ENCODE results near the gene ARSI.

The ARSI gene

DNA sequence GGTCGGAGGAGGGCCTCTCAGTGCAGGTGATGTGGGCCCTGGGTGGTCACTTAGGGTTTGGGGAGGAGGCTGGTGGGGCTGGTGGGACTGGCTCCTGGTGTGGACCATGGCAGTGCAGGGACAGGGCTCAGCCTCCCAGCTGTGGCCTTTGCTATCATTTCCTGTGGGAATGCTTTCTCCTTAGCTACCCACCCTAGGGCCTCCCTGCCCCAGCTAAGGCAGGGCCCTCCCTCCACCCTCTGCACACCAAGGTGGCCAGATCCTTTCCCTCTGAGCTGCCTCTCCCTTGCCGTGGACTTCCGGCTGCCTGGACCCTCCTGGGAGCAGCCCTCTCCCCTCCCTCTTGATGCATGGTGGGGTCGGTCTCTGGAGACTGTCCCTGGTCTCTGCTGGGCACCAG, 22.7 kb upstream of the ARSI start:
- DNase-seq, result no peak

DNA sequence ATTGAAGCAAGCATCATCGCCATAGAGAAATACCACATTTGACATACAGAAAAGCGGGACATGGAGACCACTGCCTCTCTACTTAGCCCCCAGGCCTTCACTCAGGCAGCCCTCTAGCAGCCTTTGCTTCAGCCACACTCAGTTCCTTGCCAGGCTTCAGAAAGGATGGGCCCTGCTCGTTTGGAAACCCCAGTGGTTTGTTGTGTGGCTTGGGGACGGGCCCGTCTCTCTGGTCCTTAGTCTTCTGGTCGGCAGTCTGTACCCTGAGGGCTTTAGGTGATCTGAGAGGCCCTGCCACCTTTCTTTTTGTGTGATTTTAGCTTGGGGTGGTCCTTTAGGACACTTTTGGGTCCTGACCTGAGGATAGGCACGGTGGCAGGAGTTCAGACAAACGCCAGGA, 21.1 kb upstream of the ARSI start:
- no peak for DNase-seq

DNA sequence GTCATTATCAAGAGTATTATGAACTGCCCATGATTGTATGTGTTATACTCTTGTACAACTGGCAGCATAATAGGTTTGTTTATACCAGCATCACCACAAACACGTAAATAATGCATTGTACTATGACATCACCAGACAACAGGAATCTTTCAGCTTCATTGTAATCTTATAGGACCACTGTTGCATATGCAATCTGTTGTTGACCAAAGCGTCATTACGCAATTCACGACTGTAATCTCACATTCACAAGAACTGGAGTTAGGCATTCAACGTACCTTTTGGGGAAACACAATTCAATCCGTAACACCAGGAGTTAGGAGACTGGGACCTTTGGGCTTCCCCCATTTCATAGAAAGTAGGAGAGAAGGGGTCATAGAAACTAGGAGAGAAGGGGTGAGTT, 20.4 kb upstream of the ARSI start:
- DNase-seq, result no peak

DNA sequence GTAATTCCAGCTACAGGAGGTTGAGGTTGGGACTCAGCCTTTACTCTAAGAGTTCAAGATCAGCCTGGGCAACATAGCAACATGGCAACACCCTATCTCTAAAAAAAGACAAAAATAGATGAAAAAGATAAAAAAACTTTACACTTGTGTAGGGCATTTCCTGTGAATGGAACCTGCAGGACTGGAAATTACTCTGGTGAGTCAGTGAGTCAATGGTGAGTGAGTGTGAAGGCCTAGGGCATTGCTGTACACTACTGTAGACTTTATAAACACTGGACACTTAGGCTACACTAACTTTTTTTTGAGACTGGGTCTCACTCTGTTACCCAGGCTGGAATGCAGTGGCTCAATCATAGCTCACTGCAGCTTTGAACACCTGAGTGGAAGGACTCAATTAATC, 19.5 kb upstream of the ARSI start:
- DNase-seq, result no peak

DNA sequence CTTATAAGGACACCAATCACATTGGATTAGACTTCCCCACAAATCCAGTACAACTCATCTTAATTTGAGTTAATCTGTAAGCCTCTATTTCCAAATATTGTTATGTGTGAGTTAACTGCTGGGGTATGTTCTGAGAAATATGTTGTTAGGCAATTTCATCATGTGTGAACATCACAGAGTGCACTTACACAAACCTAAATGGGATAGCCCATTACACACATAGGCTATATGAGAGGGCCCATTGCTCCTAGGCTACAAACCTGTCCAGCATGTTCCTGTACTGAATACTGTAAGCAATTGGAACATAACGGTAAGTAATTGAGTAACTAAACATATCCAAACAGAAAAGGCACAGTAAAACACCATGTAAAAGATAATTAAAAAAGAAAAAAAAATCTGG, 19.1 kb upstream of the ARSI start:
- no peak for DNase-seq

DNA sequence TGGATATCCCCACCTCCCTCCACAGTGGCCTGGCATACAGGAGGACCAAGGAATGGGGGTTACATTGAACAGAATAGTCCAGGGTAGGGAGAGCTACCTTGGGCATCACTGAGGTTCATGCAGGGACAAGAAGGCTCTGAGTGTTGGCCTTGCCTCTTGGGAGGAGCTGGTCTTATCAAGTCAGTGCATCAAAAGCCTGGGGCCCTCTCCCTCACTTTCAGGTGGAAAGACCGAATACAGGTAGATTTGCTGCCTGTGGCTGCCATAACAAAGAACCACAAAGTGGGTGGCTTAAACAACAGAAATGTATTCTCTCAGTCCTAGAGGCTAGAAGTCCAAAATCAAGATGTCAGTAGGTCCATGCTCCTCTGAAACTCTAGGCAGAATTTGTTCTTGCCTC, 18.5 kb upstream of the ARSI start:
- DNase-seq, result no peak

DNA sequence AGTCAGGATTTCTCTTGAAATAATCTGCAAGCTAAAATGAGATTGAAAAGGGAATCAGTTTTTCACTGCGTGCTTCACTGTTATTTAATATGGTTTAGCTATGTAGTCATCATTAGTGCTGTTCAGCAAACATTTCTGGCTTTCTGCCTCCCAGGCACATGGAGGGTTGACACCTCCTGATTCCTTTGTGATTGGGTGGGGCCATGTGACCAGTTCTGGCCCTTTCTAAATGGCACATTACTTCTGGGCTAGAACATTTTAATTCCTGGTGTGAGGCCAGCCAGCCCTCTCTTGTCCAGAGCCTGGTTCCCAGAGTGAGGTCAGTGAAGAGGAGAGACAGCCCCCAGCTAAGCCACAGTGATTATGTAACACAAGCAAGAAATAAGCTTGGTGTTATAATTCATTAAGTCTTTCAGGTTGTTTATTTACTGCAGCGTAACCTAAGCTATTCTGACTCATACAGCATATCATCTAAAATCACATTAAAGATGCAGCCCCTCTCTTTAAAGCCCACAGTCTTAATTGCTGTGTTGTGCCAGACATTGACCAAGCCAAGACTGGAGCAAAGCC, 17.4 kb upstream of the ARSI start:
- no peak for DNase-seq

DNA sequence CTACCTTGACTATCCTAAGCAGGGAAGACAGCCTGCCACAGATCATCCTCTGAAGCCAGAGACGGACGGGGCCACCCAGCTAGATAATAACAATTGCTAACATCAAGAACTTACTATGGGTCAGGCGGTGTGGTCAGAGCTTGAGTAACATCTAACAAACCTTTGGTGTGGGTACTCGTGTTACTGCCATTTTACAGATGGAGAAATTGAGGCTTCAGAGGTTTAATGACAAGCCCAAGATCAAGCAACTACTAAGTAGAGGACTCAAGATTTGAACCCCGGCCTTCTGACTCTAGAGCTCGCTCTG, 16.7 kb upstream of the ARSI start:
- DNase-seq, result no peak

DNA sequence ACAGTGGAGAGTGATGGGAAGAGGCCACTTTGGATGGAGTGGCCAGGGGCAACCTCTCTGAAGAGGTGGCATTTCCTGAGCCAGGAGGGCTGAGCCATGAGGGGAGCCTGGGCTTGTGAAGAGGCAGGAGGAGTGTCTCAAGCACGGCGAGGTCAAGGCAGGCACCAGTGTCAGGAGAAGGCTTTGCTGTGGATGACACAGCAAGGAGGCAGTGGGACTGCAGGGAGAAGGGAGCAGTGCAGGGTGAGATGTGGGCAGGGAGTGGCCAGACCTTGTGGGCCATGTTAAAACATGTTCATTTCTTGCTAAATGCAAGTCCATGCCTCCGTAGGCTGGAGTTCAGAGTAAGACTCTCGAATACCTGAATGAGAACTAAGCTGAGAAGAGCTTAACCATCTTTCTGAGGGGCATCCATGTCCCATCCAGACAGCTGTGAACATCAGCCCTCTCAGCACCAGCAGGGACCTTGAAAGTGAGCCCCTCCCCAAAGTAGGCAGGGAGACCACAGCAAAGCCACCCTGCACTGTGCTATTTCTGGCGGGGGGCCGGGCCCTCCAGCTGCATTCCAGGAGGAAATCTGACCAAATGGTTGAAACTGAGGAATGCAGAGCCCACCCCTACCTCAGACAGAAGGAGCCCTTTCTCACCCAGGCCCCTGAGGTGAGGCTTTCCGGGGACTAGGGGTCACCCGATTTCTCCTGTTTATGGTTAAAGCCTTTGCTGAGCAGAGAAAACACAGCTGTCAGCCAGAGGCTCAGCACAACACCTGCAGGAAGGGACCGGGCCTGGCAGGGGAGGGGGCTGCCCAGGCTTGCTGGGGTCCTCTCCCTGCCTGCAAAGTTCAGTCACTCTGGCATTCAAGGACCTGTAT, 16.1 kb upstream of the ARSI start:
- DNase-seq, result no peak

DNA sequence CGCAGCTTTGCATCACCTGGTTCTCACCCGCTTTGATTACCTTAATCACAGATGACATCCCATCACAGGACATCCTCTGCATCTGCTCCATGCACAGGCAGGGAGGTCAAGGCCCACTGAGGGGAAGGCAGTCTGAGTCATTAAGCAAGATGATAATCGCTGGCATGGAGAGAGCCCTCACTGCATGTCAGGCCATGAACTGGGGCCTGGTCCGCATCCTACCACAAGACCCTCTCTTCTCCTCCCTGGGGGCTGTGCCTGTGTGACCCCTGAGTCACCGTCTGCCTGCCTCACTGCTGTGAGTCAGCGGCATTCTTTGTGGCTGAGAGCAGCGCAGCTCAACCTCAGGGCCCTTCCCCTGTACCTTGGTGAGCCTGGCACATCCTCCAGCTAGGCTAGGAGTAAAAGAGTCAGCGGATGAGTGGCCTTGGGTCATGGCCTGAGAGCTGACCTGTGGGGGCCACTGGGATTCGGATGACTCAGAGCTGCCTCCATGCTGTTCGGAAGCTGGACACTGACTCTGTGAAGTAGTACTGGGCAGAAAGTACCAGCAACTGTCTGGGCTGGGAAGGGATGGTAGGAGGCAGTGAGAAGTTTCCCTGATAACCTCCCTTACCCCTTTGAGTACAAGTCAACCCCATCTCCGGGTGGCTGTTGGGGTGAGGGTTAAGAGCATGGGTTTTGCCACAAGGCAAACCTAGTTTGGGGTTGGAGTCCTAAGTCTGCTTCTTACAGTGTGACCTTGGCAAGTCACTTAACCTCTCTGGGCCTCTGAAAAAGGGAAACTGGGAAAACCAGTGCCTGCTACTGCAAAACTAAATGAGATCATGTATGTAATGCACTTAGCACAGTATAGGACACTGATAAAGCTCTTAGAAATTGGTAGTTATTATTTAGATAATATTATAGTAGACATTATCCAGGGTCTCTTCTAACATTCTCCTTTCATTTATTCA, 14.6 kb upstream of the ARSI start:
- DNase-seq, result no peak

DNA sequence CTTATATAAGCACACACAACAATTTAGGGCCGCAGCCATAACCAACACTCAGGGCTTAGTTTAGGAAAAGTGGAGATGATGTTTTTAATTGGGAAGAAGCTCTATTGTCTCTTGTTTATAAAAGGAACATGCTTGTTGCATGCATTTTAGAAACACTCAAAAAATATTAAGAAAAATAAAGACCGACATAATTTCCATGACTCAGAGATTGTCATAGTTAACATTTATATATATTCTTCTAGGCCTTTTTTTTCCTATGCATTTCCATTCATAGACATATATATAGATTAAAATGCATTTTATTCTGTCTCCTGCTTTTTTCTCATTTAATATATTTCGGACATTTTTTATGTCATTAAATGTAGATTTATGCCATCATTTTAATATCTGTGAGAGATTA, 13.6 kb upstream of the ARSI start:
- no peak for DNase-seq

DNA sequence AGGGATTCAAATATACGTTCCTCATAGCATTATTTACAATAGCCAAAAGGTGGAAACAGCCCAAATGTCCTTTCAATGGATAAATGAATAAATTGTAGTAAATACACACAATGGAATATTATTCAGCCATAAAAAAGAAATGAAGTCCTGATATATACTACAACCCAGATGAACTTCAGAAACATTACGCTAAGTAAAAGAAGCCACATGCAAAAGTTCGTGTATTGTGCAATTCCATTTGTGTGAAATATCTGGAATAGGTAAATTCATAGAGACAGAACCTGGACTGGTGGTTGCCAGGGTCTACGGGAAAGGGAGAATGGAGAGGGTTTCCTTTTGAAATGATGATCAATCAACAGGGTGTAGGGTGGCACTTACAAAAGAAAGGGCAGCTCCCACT, 12.5 kb upstream of the ARSI start:
- DNase-seq, result no peak

DNA sequence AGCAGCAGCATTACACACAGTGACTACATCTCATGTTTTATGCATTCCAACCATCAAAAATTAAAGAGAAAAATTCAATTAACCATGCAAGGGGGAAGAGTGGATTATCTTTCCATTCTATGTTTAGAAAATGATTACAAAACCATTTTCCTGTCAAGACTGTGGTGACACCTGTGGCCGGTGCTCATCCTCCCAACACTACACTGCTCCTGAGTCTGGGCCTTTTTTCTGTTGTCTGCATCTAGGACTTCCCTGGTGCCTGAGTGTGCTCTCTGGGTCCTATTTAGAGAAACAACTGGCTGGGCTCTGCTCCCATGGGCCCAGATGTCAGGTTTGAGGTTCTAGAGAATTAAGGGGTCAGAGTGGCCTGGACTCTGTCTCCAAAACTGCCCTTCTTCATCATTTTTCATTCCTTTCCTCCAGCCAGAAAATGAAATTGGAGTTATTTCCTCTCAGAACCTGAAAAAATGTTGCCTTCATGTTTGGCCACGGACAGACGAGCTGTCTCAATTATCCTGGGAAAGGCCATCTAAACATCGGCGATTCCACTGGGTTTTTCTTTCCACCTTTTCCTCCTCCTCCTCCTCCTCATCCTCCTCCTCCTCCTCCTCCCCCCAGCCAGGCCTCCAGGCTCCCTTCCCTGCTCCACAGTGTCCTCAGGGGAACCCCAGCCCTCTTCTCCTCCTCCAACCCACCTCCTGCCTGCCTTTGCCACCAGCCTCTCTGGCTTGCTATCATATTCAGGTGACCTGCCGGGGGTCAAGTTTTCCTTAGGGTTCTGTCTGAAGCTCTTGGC, 11.4 kb upstream of the ARSI start:
- no peak for DNase-seq

DNA sequence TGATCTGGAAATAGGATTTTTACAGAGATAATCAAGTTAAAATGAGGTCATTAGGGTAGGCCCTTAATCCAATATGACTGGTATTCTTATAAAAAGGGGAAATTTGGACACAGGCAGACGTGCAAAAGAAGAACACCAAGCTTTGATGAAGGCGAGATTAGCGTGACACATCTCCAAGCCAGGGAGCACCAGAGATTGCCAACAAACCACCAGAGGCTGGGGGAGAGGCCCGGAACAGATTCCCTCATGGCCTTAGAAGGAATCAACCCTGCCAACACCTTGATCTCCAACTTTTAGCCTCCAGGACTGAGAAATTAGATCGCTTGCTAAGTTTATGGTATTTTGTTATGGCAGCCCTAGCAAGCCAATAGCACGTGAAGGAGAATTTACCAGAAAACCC, 10.8 kb upstream of the ARSI start:
- DNase-seq, result no peak

DNA sequence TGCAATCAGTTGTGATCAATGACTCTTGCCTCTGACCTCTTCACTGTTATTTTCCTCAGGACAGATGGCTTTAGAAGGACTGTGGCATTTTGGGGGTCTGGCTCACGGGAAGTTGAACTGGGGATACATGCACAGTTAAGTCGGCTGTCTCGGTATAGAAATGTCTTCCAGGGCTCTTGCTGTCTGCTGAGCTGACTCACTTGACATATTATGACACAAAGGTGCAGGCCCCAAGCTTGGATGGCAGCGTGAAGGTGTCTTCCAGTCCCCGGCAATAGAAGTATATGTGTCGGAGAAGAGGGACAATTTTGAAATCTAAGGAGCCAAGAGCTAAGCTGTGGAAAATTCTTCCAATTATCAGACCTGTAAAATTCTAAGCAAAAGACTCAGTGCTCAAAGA, 9.8 kb upstream of the ARSI start:
- no peak for DNase-seq

DNA sequence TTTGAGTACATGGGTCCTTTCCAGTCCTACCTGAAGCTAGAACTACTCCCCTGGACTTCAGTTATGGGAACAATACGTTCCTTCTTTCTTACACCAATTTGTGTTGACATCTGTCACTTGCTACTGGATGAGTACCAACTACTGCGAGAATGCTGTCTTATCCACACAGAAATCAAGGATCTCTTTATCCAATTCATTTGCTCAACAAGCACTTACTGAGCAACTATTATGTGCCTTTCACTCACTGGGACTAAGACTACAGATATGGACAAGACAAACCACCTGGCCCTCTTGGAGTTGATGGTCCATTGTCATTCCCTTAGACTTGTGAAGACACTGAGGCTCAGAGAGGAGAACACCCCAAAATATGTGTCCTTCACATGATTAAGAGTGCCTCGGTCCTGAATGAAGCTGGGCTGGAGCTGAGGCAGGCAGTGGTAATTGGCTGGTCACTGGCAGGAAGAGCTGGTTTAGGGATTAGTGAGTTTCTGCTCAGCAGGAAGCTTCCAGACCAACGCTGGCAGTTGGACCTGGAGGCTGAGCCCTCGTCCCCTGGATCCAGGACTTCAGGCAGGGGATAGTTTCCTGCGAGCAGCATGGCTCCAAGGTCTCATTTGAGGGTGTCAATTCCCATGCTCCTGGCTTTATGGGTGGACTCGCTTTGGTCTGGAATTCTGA, 8.4 kb upstream of the ARSI start:
- no peak for DNase-seq

DNA sequence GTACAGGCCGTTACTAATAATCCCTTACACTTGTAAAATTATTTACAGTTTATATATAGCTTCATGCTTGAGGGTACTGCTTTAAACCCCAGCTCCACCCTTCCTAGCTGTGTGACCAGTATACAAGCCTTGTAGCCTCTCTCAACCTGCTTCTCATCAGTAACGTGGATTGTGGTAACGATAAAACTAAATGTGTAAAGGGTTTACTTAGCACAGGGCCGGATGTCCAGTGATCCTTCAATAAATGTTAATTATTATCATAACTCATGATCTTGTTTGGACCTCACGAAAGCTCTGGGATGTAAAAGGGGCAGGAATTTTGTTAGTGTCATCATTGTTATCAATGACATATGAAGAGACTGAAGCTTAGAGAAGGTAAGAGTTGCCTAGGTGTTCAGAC, 7.5 kb upstream of the ARSI start:
- DNase-seq, result no peak

DNA sequence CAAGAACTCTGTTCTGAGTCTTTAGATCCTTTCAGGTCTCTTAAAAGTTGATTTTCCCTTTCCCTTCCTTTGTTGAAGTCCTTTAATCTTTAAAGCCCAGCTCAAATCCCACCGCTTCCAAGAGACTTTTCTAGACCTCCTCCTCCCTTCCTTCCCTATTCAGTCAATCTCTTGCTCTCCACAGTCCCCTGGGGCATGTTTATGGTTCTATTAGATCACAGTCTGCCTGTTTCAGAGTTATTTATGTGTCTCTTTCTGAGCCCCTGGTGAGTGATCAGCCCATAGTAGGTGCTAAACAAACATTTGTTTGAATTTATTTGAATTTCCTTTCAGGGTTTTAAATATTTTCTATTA, 7.2 kb upstream of the ARSI start:
- DNase-seq, result no peak

DNA sequence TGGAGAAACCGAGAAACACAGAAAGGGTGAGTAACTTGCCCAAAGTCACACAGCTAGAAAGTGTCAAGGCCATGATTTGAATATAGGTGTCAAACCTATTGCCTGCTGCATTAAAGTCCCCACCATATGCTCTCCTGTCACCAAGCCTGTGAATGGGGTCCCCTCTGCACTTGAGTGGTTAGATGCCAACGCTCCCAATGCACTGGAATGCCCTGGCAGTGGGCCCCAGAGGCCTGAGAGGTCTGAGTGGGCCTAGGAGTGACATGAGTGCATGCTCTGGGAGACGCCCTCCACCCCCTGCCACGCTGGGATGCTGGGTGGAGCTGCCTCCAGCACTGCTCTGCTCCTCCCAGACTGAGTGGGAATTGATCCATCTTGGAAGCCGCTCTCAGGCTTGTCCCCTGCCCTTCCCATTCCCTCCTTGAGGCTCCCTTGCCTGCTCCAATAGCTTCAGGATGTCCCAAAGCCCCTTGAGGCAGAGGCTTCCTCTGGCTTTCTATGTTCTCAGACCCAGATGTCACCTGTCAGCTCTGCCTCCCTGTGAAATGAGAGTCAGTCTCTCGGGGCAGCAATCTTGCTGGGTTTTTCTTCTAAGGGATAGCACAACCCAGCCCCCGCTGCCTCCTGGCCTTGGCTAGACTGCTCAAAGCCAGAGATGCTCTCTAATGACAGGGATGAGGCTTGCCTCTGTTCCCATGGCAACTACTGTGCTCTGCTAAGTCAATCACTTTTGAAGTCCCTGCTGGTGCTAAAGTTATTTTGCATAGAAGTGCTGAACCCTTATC, 6.6 kb upstream of the ARSI start:
- DNase-seq, result no peak

DNA sequence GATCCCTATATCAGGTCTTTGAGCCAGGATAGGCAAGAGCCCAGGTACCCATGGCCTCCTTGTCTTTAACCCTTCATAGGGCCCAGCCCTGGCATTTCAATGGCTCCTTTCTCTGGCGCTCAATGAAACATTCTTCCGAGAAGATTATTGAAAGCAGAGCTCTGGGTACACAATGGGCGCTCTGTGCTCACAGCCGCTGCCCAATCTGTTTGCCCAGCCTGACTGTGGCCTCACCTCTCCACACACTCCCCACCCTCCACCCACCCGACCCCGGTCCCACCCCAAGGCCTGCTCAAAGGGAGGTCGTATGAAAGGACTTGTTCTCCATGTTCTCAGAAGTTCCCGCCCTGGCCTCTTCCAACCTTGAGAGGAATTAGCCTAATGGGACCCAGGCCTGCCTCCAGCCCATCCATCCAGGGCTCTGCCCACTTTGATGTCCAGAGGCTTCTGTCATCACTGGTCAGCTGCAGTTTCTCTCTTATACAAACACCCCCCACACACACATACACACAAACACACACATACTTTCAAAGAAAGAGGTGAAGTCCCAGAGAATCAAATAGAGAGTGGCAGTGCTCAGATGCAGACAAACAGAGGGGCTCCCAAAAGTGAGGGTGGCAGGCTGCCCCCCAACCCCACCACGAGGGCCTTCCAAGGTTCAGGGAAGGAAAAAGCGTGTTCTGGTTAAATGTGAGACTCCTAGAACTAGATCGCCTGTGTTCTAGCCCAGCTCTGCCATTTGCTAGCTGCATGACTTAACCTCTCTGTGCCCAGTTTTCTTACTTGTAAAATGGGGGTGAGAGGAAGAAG, 5.1 kb upstream of the ARSI start:
- DNase-seq, result no peak

DNA sequence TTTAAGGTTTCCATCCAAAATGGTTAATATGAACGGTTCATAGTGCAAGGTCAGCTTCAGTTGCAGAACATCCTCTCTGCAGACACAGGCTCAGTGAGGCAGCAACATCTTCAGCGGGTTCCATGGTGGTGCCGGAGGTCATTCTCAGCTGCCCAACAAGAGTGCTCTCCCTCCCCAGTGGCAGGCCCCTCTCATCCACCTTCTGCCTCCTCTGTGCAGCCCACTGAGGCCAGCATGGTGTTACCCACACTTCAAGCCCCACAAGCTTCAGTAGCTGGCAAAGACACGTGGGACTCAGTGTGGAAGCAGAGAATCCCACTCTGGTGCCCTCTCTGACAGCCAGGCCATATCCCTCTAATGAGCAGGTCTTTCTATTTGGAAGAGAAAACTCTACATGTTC, 4.1 kb upstream of the ARSI start:
- no peak for DNase-seq

Data from CD4-positive, alpha-beta T cell treated with Interleukin-1 beta for 1 hour (primary cell).